ENCODE results near the gene RALGAPA1.

GRCh38 chr14:35783699-35784098, 25.4 kb downstream of the RALGAPA1 start:
- no peak for TF ChIP-seq FOXM1 (IDR thresholded peaks at IDR 0.05; ENCODE audit: borderline replicate concordance)
- TF ChIP-seq TARDBP (IDR thresholded peaks at IDR 0.05), result no peak
- TF ChIP-seq L3MBTL2 (conservative IDR thresholded peaks at IDR 0.05), result no peak

Measured in HEK293T (cell line).